ENCODE results near the gene GK. TPM values are rescaled to one million over a fixed set of nuclear protein-coding genes. Genes with fewer than 3 reads are reported as not detected.

Gene GK
- total RNA-seq, 1 donor = 5.8 TPM

GRCh38 chrX:30661228-30661627 lies 8.0 kb downstream of the GK start:
- H3K4me2 ChIP-seq (ENCODE audit: insufficient read depth, low read length) = no peak overlapping the region
- H3K9me3 ChIP-seq (ENCODE audit: low read depth, low read length) = no peaks in the 10 kb centered on the region
- no peaks in the 10 kb centered on the region for H3K36me3 ChIP-seq (ENCODE audit: insufficient read depth, low read length)
- H3K4me3 ChIP-seq (ENCODE audit: insufficient read depth, low read length) = no peak overlapping the region
- TF ChIP-seq CTCF (IDR thresholded peaks at IDR 0.05; ENCODE audit: extremely low read depth, low read depth, low read length) = no peak
- no peak overlapping the region for H2AFZ ChIP-seq (ENCODE audit: low read length)
- no peak overlapping the region for H3K27ac ChIP-seq (ENCODE audit: low read depth, low read length)
- H3K4me1 ChIP-seq (ENCODE audit: insufficient read depth, low read length) = peaks cover 3% of the 10 kb centered on the region
- no peaks in the 10 kb centered on the region for H4K20me1 ChIP-seq (ENCODE audit: insufficient read depth, low read length)
- DNase-seq (ENCODE audit: insufficient read length, low spot score, missing footprints) = no peak
- no peaks in the 10 kb centered on the region for H3K27me3 ChIP-seq (ENCODE audit: insufficient read depth, low read length)
- peaks cover 5% of the 10 kb centered on the region for H3K79me2 ChIP-seq (ENCODE audit: insufficient read depth, low read length)

GRCh38 chrX:30663322-30663721 lies 10.1 kb downstream of the GK start:
- H3K79me2 ChIP-seq (ENCODE audit: insufficient read depth, low read length) = peaks cover 5% of the 10 kb centered on the region
- no peaks in the 10 kb centered on the region for H3K36me3 ChIP-seq (ENCODE audit: insufficient read depth, low read length)
- H2AFZ ChIP-seq (ENCODE audit: low read length) = no peak overlapping the region
- no peak for DNase-seq (ENCODE audit: insufficient read length, low spot score, missing footprints)
- no peaks in the 10 kb centered on the region for H4K20me1 ChIP-seq (ENCODE audit: insufficient read depth, low read length)
- TF ChIP-seq CTCF (IDR thresholded peaks at IDR 0.05; ENCODE audit: extremely low read depth, low read depth, low read length) = no peak
- no peak overlapping the region for H3K27ac ChIP-seq (ENCODE audit: low read depth, low read length)
- H3K4me1 ChIP-seq (ENCODE audit: insufficient read depth, low read length) = peaks cover 3% of the 10 kb centered on the region
- H3K9me3 ChIP-seq (ENCODE audit: low read depth, low read length) = no peaks in the 10 kb centered on the region
- H3K27me3 ChIP-seq (ENCODE audit: insufficient read depth, low read length) = no peaks in the 10 kb centered on the region
- no peak overlapping the region for H3K4me2 ChIP-seq (ENCODE audit: insufficient read depth, low read length)
- H3K4me3 ChIP-seq (ENCODE audit: insufficient read depth, low read length) = no peak overlapping the region

GRCh38 chrX:30665471-30665870 lies 12.2 kb downstream of the GK start:
- Histone ChIP-seq H3K27ac (ENCODE audit: low read depth, low read length) (no peak overlapping the region), H3K9me3 (ENCODE audit: low read depth, low read length) (no peaks in the 10 kb centered on the region), H4K20me1 (ENCODE audit: insufficient read depth, low read length) (no peaks in the 10 kb centered on the region), H3K36me3 (ENCODE audit: insufficient read depth, low read length) (no peaks in the 10 kb centered on the region), H3K79me2 (ENCODE audit: insufficient read depth, low read length) (peaks cover 5% of the 10 kb centered on the region), H2AFZ (ENCODE audit: low read length) (no peak overlapping the region), H3K4me1 (ENCODE audit: insufficient read depth, low read length) (no peaks in the 10 kb centered on the region), H3K4me2 (ENCODE audit: insufficient read depth, low read length) (no peak overlapping the region), H3K4me3 (ENCODE audit: insufficient read depth, low read length) (no peak overlapping the region), H3K27me3 (ENCODE audit: insufficient read depth, low read length) (no peaks in the 10 kb centered on the region)
- no peak for DNase-seq (ENCODE audit: insufficient read length, low spot score, missing footprints)
- no peak for TF ChIP-seq CTCF (IDR thresholded peaks at IDR 0.05; ENCODE audit: extremely low read depth, low read depth, low read length)

GRCh38 chrX:30666094-30666493 lies 12.9 kb downstream of the GK start:
- H3K4me2 ChIP-seq (ENCODE audit: insufficient read depth, low read length) = no peak overlapping the region
- no peaks in the 10 kb centered on the region for H3K4me1 ChIP-seq (ENCODE audit: insufficient read depth, low read length)
- no peaks in the 10 kb centered on the region for H3K27me3 ChIP-seq (ENCODE audit: insufficient read depth, low read length)
- H3K9me3 ChIP-seq (ENCODE audit: low read depth, low read length) = no peaks in the 10 kb centered on the region
- H3K27ac ChIP-seq (ENCODE audit: low read depth, low read length) = no peak overlapping the region
- H3K36me3 ChIP-seq (ENCODE audit: insufficient read depth, low read length) = no peaks in the 10 kb centered on the region
- peaks cover 4% of the 10 kb centered on the region for H3K79me2 ChIP-seq (ENCODE audit: insufficient read depth, low read length)
- H4K20me1 ChIP-seq (ENCODE audit: insufficient read depth, low read length) = no peaks in the 10 kb centered on the region
- TF ChIP-seq CTCF (IDR thresholded peaks at IDR 0.05; ENCODE audit: extremely low read depth, low read depth, low read length) = no peak
- no peak for DNase-seq (ENCODE audit: insufficient read length, low spot score, missing footprints)
- no peak overlapping the region for H2AFZ ChIP-seq (ENCODE audit: low read length)
- no peak overlapping the region for H3K4me3 ChIP-seq (ENCODE audit: insufficient read depth, low read length)

Data from osteoblast (primary cell).